Bronchial epithelial cell (primary cell): Measurements from ENCODE around the gene NRP1. TPM values are rescaled to one million over a fixed set of nuclear protein-coding genes. Genes with fewer than 3 reads are reported as not detected.

ENCODE experiments used
- DNase-seq: peaks from one replicate; pipeline ENCODE4 v3.0.0-alpha.2; 2010; ENCODE audit warnings: low read depth
- FAIRE-seq: peaks from 2 replicates; lab custom pipeline; 2011; peaks lifted over from hg19 to GRCh38; lab: Jason Lieb, UNC
- H3K27me3 ChIP-seq: 2 replicates; pipeline ENCODE4 v1.5.1; 2011; ENCODE audit warnings: low read length; ENCODE audit not compliant: control insufficient read depth, insufficient read depth
- H3K36me3 ChIP-seq: 2 replicates; pipeline ENCODE4 v1.5.1; 2011; ENCODE audit warnings: low read length; ENCODE audit not compliant: control insufficient read depth, insufficient read depth
- H3K4me3 ChIP-seq: 2 replicates; pipeline ENCODE4 v1.5.1; 2011; ENCODE audit warnings: mild to moderate bottlenecking, low read depth, low read length, control low read depth
- CTCF ChIP-seq: IDR thresholded peaks from 2 replicates; pipeline ENCODE4 v1.5.1; 2011; ENCODE audit warnings: mild to moderate bottlenecking, moderate library complexity, low read length, control low read depth, inconsistent platforms; ENCODE audit not compliant: insufficient read depth, severe bottlenecking
- total RNA-seq: library from RNA; depleted of rRNA; stranded (reverse); fragments of >200 nt; gene quantifications from 2 replicates; pipeline ENCODE4 v1.2.1, GENCODE V29; 2014

Gene NRP1
- total RNA-seq, 1 donor from 2014 or later = 21.6 TPM

- TF ChIP-seq CTCF = no peak
- H3K36me3 ChIP-seq = peaks cover 2% of the 10 kb centered on the region
- H3K4me3 ChIP-seq = no peak overlapping the region
- H3K27me3 ChIP-seq = no peaks in the 10 kb centered on the region
- no peak for FAIRE-seq
- no peak for DNase-seq
Observed at GRCh38 chr10:33287112-33287511, 47.4 kb downstream of the NRP1 start.

- Histone ChIP-seq H3K36me3 (peaks cover 4% of the 10 kb centered on the region), H3K4me3 (no peak overlapping the region), H3K27me3 (no peaks in the 10 kb centered on the region)
- TF ChIP-seq CTCF = no peak
- DNase-seq = no peak
- FAIRE-seq = no peak
Observed at GRCh38 chr10:33286157-33286934, 48.1 kb downstream of the NRP1 start.

- Histone ChIP-seq H3K4me3 (no peak overlapping the region), H3K27me3 (no peaks in the 10 kb centered on the region), H3K36me3 (peaks cover 5% of the 10 kb centered on the region)
- FAIRE-seq (no peak), DNase-seq (no peak)
- no peak for TF ChIP-seq CTCF
Observed at GRCh38 chr10:33284945-33285344, 49.5 kb downstream of the NRP1 start.

GRCh38 chr10:33279811-33280602 lies 54.5 kb downstream of the NRP1 start:
- no peak for TF ChIP-seq CTCF
- H3K27me3 ChIP-seq = no peaks in the 10 kb centered on the region
- peaks cover 6% of the 10 kb centered on the region for H3K36me3 ChIP-seq
- H3K4me3 ChIP-seq = no peak overlapping the region
- DNase-seq (no peak), FAIRE-seq (no peak)

- no peak for TF ChIP-seq CTCF
- H3K4me3 ChIP-seq = no peak overlapping the region
- H3K27me3 ChIP-seq = no peaks in the 10 kb centered on the region
- peaks cover 6% of the 10 kb centered on the region for H3K36me3 ChIP-seq
- FAIRE-seq = no peak
- DNase-seq = no peak
Observed at GRCh38 chr10:33279276-33279675, 55.2 kb downstream of the NRP1 start.
